ENCODE data around the gene SLC26A8.
"Not testable (repeated sequence)": the region's sequence is repeated elsewhere in the genome, so short reads cannot be mapped to it uniquely, and the experiment has no call there.

SLC26A8 gene

GRCh38 chr6:35993150-35993549 is 31.3 kb downstream of the SLC26A8 start:
- no peak for DNase-seq (ENCODE audit: low read depth)

- DNase-seq (ENCODE audit: low read depth) = not testable (repeated sequence)
These were observed 36.4 kb downstream of the SLC26A8 start for GRCh38 chr6:35988047-35988446.

- DNase-seq (ENCODE audit: low read depth) = no peak
These were observed 39.7 kb downstream of the SLC26A8 start for GRCh38 chr6:35984701-35985100.

- no peak for DNase-seq (ENCODE audit: low read depth)
These were observed 43.3 kb downstream of the SLC26A8 start for GRCh38 chr6:35980991-35981645.

GRCh38 chr6:35980126-35980525 is 44.3 kb downstream of the SLC26A8 start:
- DNase-seq (ENCODE audit: low read depth) = not testable (repeated sequence)

- no peak for DNase-seq (ENCODE audit: low read depth)
These were observed 47.1 kb downstream of the SLC26A8 start for GRCh38 chr6:35977308-35977707.

GRCh38 chr6:35973670-35974222 is 50.7 kb downstream of the SLC26A8 start:
- DNase-seq (ENCODE audit: low read depth) = no peak

- no peak for DNase-seq (ENCODE audit: low read depth)
These were observed 51.7 kb downstream of the SLC26A8 start for GRCh38 chr6:35972471-35973367.

- no peak for DNase-seq (ENCODE audit: low read depth)
These were observed 54.3 kb downstream of the SLC26A8 start for GRCh38 chr6:35970181-35970580.

GRCh38 chr6:35969646-35970045 is 54.8 kb downstream of the SLC26A8 start:
- DNase-seq (ENCODE audit: low read depth) = no peak

GRCh38 chr6:35968821-35969220 is 55.6 kb downstream of the SLC26A8 start:
- no peak for DNase-seq (ENCODE audit: low read depth)

- no peak for DNase-seq (ENCODE audit: low read depth)
These were observed 57.2 kb downstream of the SLC26A8 start for GRCh38 chr6:35967076-35967774.

- DNase-seq (ENCODE audit: low read depth) = no peak
These were observed 61.5 kb downstream of the SLC26A8 start for GRCh38 chr6:35962779-35963560.

GRCh38 chr6:35960187-35960586 is 64.3 kb downstream of the SLC26A8 start:
- DNase-seq (ENCODE audit: low read depth) = no peak

- DNase-seq (ENCODE audit: low read depth) = no peak
These were observed 68.5 kb downstream of the SLC26A8 start for GRCh38 chr6:35955970-35956369.

- no peak for DNase-seq (ENCODE audit: low read depth)
These were observed 68.9 kb downstream of the SLC26A8 start for GRCh38 chr6:35955521-35955920.

GRCh38 chr6:35955071-35955470 is 69.4 kb downstream of the SLC26A8 start:
- no peak for DNase-seq (ENCODE audit: low read depth)

GRCh38 chr6:35954333-35954732 is 70.1 kb downstream of the SLC26A8 start:
- DNase-seq (ENCODE audit: low read depth) = no peak

- DNase-seq (ENCODE audit: low read depth) = no peak
These were observed 75.7 kb downstream of the SLC26A8 start for GRCh38 chr6:35948725-35949124.

- no peak for DNase-seq (ENCODE audit: low read depth)
These were observed 78.8 kb downstream of the SLC26A8 start for GRCh38 chr6:35945650-35946025.

- DNase-seq (ENCODE audit: low read depth) = no peak
These were observed 81.1 kb downstream of the SLC26A8 start for GRCh38 chr6:35943390-35943789.

- no peak for DNase-seq (ENCODE audit: low read depth)
These were observed 82.1 kb downstream of the SLC26A8 start for GRCh38 chr6:35942355-35942754.

Data from activated T-helper 9 cell treated with anti-CD3 and anti-CD28 coated beads, Interleukin-2, amount 50 U/mL, for 16 hours (primary cell).